ENCODE results near the gene DLGAP1. TPM values are rescaled to one million over a fixed set of nuclear protein-coding genes. Genes with fewer than 3 reads are reported as not detected.

The DLGAP1 gene
- total and polyA plus RNA-seq, 9 donors = 2.0 to 42.7 (median 3.8) TPM

DNA sequence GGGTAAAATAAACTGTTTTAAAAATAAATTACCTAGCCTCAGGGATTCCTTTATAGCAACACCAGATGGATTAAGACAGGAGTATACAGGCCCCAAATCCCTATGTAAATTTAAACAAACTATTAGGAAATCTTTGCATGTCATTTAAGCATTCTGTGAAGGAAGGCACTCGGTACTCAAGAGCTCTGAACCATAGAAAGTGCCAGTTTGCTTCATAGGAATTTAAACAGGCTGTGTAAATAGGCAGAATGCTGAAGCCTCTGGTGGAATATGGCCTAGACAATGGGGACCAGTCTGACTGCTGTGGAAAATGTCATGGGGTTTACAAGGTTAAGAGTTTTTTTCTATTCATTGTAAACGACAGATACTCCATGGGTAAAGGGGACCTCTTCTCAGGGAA is 377.4 kb downstream of the DLGAP1 start:
- no peak overlapping the region for H3K27ac ChIP-seq
- intact Hi-C loops (cut with DNase I) = no loop called here
- no peak overlapping the region for H3K4me3 ChIP-seq
- 76 to 83% (median 82%) methylated on average over 2 of the region's 2 CpGs for WGBS, 3 donors
- no peaks in the 10 kb centered on the region for H3K27me3 ChIP-seq
- H3K36me3 ChIP-seq = no peaks in the 10 kb centered on the region
- H3K4me1 ChIP-seq (ENCODE audit: insufficient read depth) = no peaks in the 10 kb centered on the region
- DNase-seq = no peak
- H3K9me3 ChIP-seq = no peaks in the 10 kb centered on the region
- TF ChIP-seq EP300 (IDR thresholded peaks at IDR 0.05) (no peak), POLR2A (IDR thresholded peaks at IDR 0.05) (no peak)
- TF ChIP-seq, protein P1, sequence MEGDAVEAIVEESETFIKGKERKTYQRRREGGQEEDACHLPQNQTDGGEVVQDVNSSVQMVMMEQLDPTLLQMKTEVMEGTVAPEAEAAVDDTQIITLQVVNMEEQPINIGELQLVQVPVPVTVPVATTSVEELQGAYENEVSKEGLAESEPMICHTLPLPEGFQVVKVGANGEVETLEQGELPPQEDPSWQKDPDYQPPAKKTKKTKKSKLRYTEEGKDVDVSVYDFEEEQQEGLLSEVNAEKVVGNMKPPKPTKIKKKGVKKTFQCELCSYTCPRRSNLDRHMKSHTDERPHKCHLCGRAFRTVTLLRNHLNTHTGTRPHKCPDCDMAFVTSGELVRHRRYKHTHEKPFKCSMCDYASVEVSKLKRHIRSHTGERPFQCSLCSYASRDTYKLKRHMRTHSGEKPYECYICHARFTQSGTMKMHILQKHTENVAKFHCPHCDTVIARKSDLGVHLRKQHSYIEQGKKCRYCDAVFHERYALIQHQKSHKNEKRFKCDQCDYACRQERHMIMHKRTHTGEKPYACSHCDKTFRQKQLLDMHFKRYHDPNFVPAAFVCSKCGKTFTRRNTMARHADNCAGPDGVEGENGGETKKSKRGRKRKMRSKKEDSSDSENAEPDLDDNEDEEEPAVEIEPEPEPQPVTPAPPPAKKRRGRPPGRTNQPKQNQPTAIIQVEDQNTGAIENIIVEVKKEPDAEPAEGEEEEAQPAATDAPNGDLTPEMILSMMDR (IDR thresholded peaks at IDR 0.05) = no peak

DNA sequence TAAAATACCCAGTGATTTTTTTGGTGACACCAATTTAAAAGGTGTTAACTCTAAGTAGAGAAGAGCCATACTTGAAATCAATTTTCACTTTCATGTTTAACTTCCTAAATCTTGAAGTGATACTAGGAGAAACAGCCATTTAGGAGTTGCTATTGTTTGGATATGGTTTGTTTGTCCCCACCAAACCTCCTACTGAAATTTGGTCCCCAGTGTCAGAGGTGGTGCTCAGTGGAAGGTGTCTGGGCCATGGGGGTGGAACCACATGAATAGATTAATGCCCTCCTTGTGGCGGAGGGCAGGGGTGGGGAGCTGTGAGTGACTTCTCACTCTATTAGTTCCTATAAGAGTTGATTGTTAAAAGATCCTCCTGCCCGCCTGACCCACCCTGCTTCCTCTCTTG is 377.9 kb downstream of the DLGAP1 start:
- Histone ChIP-seq H3K36me3 (no peaks in the 10 kb centered on the region), H3K4me3 (no peak overlapping the region), H3K27ac (no peak overlapping the region), H3K9me3 (no peaks in the 10 kb centered on the region), H3K27me3 (no peaks in the 10 kb centered on the region), H3K4me1 (ENCODE audit: insufficient read depth) (no peaks in the 10 kb centered on the region)
- intact Hi-C loops (cut with DNase I) = no loop called here
- TF ChIP-seq POLR2A (IDR thresholded peaks at IDR 0.05) = no peak
- TF ChIP-seq EP300 (IDR thresholded peaks at IDR 0.05) = no peak
- TF ChIP-seq, protein P1 (IDR thresholded peaks at IDR 0.05) = no peak
- no peak for DNase-seq
- 48 to 90% (median 68%) methylated on average over 2 of the region's 2 CpGs for WGBS, 3 donors

DNA sequence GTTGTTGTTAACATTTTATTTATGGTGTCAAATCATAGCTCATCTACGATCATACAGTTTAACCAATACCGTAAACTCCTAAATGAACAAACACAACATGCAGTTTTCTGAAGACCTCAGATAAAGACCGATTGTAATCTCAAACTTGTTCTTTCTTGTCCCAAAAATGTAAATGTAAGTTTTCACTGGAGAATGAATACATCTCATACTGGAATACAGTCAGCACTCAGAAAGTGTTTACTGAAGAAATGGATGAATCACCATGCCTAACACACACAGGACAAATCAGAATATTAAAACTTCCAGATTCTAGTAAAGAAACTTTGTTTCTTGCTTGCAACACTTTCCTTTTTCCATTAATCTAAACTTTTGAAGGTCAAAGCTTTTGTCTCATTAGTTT is 380.5 kb downstream of the DLGAP1 start:
- TF ChIP-seq, protein P1 (IDR thresholded peaks at IDR 0.05) = no peak
- TF ChIP-seq POLR2A (IDR thresholded peaks at IDR 0.05) = no peak
- Histone ChIP-seq H3K9me3 (no peaks in the 10 kb centered on the region), H3K36me3 (no peaks in the 10 kb centered on the region), H3K4me1 (ENCODE audit: insufficient read depth) (no peaks in the 10 kb centered on the region), H3K27ac (no peak overlapping the region), H3K27me3 (no peaks in the 10 kb centered on the region), H3K4me3 (no peak overlapping the region)
- intact Hi-C loops (cut with DNase I) = no loop called here
- DNase-seq = no peak
- WGBS, 3 donors = 62 to 74% (median 65%) methylated on average over 3 of the region's 3 CpGs

DNA sequence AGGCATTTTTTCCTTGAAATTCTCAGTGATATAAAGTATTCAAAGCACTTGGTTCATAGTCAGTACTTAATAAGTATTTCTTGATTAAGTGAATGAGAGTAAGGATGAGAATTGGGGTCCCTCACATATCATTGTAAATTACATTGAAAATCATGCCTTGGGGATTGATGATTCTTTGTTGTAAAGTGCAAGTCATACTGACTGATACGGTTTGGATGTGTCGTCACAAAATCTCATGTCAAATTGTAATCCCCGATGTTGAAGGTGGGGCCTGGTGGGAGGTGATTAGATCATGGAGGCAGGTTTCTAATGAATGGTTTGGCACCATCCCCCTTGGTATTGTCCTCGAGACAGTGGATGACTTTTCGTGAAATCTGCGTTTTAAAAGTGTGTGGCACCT is 385.9 kb downstream of the DLGAP1 start:
- TF ChIP-seq, protein P1 (IDR thresholded peaks at IDR 0.05) = no peak
- no peak for TF ChIP-seq EP300 (IDR thresholded peaks at IDR 0.05)
- no peak for TF ChIP-seq POLR2A (IDR thresholded peaks at IDR 0.05)
- WGBS, 3 donors = 74 to 81% (median 76%) methylated on average over 6 of the region's 6 CpGs

More for the DNA sequence above, 385.9 kb downstream of the DLGAP1 start:
- Histone ChIP-seq H3K27ac (no peak overlapping the region), H3K9me3 (no peaks in the 10 kb centered on the region), H3K4me3 (no peak overlapping the region), H3K4me1 (ENCODE audit: insufficient read depth) (no peaks in the 10 kb centered on the region), H3K36me3 (no peaks in the 10 kb centered on the region), H3K27me3 (no peaks in the 10 kb centered on the region)
- DNase-seq = no peak
- intact Hi-C loops (cut with DNase I) = no loop called here
